ENCODE results near the gene CHTF18. TPM values are rescaled to one million over a fixed set of nuclear protein-coding genes. Genes with fewer than 3 reads are reported as not detected.
"Not testable (repeated sequence)": the region's sequence is repeated elsewhere in the genome, so short reads cannot be mapped to it uniquely, and the experiment has no call there.

CHTF18 gene
- total RNA-seq, 1 donor from 2014 or later: 42.4 TPM

DNA sequence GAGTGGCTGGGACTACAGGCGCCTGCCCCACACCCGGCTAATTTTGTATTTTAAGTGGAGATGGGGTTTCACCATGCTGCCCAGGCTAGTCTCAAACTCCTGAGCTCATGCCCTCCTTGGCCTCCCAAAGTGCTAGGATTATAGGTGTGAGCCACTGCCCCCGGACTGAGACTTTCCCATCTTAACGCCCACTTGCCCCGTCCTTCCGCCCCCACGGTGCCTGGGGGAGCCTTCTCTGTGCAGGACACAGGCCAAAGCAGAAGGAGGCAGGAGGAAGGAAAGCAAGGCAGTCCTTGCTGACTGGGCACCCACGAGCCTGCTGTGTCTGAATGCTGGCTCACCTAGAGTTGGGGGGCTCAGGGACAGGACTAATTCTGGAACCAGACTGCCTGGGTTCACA, 29.7 kb downstream of the CHTF18 start:
- ATAC-seq (ENCODE audit: low read depth): no peak
- H3K27ac Mint-ChIP-seq: no peak overlapping the region
- POLR2A ChIA-PET: no interaction called here
- no peaks in the 10 kb centered on the region for H3K9me3 Mint-ChIP-seq
- intact Hi-C loops (cut with micrococcal nuclease): loop anchor here (5.0 kb wide), 1 partner anchor 59 kb away; no protein-coding TSS in a partner anchor
- TF ChIP-seq, protein P1, sequence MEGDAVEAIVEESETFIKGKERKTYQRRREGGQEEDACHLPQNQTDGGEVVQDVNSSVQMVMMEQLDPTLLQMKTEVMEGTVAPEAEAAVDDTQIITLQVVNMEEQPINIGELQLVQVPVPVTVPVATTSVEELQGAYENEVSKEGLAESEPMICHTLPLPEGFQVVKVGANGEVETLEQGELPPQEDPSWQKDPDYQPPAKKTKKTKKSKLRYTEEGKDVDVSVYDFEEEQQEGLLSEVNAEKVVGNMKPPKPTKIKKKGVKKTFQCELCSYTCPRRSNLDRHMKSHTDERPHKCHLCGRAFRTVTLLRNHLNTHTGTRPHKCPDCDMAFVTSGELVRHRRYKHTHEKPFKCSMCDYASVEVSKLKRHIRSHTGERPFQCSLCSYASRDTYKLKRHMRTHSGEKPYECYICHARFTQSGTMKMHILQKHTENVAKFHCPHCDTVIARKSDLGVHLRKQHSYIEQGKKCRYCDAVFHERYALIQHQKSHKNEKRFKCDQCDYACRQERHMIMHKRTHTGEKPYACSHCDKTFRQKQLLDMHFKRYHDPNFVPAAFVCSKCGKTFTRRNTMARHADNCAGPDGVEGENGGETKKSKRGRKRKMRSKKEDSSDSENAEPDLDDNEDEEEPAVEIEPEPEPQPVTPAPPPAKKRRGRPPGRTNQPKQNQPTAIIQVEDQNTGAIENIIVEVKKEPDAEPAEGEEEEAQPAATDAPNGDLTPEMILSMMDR (IDR thresholded peaks at IDR 0.05): no peak
- DNase-seq: no peak
- H3K4me3 Mint-ChIP-seq: no peak overlapping the region
- CTCF ChIA-PET: no interaction called here
- peaks cover 14% of the 10 kb centered on the region for H3K4me1 Mint-ChIP-seq
- H3K36me3 Mint-ChIP-seq (ENCODE audit: low read depth): no peaks in the 10 kb centered on the region
- H3K27me3 Mint-ChIP-seq: peaks cover 17% of the 10 kb centered on the region

- ATAC-seq (ENCODE audit: low read depth) (no peak), DNase-seq (no peak)
- TF ChIP-seq, protein P1 (IDR thresholded peaks at IDR 0.05): no peak
- intact Hi-C loops (cut with micrococcal nuclease): loop anchor here (5.0 kb wide), 1 partner anchor 59 kb away; no protein-coding TSS in a partner anchor
- Mint-ChIP-seq H3K36me3 (ENCODE audit: low read depth) (no peaks in the 10 kb centered on the region), H3K27me3 (peaks cover 17% of the 10 kb centered on the region), H3K27ac (no peak overlapping the region), H3K4me3 (no peak overlapping the region), H3K9me3 (no peaks in the 10 kb centered on the region), H3K4me1 (peaks cover 14% of the 10 kb centered on the region)
- ChIA-PET POLR2A (no interaction called here), CTCF (no interaction called here)
These were observed 30.2 kb downstream of the CHTF18 start for GRCh38 chr16:818592-818991.

- DNase-seq: no peak
- Mint-ChIP-seq H3K9me3 (no peaks in the 10 kb centered on the region), H3K36me3 (ENCODE audit: low read depth) (no peaks in the 10 kb centered on the region), H3K27ac (no peak overlapping the region), H3K4me3 (peak overlapping the region; percentile 50), H3K4me1 (peaks cover 14% of the 10 kb centered on the region), H3K27me3 (peaks cover 13% of the 10 kb centered on the region)
- ChIA-PET POLR2A (no interaction called here), CTCF (no interaction called here)
- ATAC-seq (ENCODE audit: low read depth): no peak
- intact Hi-C loops (cut with micrococcal nuclease): loop anchor here (5.0 kb wide), 1 partner anchor 58 kb away; no protein-coding TSS in a partner anchor
- TF ChIP-seq, protein P1 (IDR thresholded peaks at IDR 0.05): no peak
These were observed 31.1 kb downstream of the CHTF18 start for GRCh38 chr16:819336-820043.

- H3K27ac Mint-ChIP-seq: peak overlapping the region; percentile 5
- H3K9me3 Mint-ChIP-seq; intact Hi-C loops (cut with micrococcal nuclease); POLR2A ChIA-PET; H3K36me3 Mint-ChIP-seq (ENCODE audit: low read depth); DNase-seq; CTCF ChIA-PET; H3K4me3 Mint-ChIP-seq; ATAC-seq (ENCODE audit: low read depth): not testable (repeated sequence)
- H3K4me1 Mint-ChIP-seq: peaks cover 14% of the 10 kb centered on the region
- H3K27me3 Mint-ChIP-seq: peaks cover 10% of the 10 kb centered on the region
These were observed 31.6 kb downstream of the CHTF18 start for GRCh38 chr16:820044-820408.

DNA sequence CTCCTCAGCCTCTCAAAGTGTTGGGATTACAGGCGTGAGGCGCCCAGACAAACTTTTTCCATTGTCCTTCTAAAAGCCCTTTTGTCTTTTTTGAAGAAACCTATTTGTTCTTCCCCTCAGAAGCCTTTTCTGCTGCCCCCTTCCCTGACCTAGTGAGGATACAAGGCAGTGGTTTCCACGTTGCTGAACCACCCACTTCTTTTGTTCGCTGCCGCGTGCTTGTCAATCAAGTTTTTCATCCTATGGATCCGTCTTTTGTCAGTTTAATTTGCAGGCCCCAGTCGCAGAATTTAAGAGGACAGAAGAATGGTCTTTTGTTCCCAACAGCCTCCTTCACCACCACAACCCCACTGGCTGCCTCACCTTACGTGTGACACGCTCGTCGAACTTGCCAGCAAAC, 32.3 kb downstream of the CHTF18 start:
- H3K27ac Mint-ChIP-seq: no peak overlapping the region

More for the DNA sequence above, 32.3 kb downstream of the CHTF18 start:
- ChIA-PET CTCF (no interaction called here), POLR2A (no interaction called here)
- intact Hi-C loops (cut with micrococcal nuclease): no loop called here
- ATAC-seq (ENCODE audit: low read depth) (no peak), DNase-seq (no peak)
- no peak overlapping the region for H3K4me3 Mint-ChIP-seq
- peaks cover 14% of the 10 kb centered on the region for H3K4me1 Mint-ChIP-seq
- no peaks in the 10 kb centered on the region for H3K36me3 Mint-ChIP-seq (ENCODE audit: low read depth)
- TF ChIP-seq, protein P1 (IDR thresholded peaks at IDR 0.05): no peak
- H3K9me3 Mint-ChIP-seq: no peaks in the 10 kb centered on the region
- peaks cover 12% of the 10 kb centered on the region for H3K27me3 Mint-ChIP-seq

Data from activated B cell treated with CpG ODN at 0.5 μM for 24 hours (primary cell).